ENCODE data around the gene DDX53.

Gene DDX53

GRCh38 chrX:23048806-23049573, 49.2 kb downstream of the DDX53 start:
- Histone ChIP-seq H3K27me3 (ENCODE audit: insufficient read depth, low read length, poor library complexity) (no peaks in the 10 kb centered on the region), H3K4me1 (ENCODE audit: insufficient read depth, low read length) (no peaks in the 10 kb centered on the region), H3K4me2 (ENCODE audit: insufficient read depth, low read length) (no peak overlapping the region), H3K4me3 (ENCODE audit: low read depth in 1 of 2, low read length in 2 of 2) (no peak overlapping the region), H3K27ac (ENCODE audit: low read length) (no peak overlapping the region), H3K36me3 (ENCODE audit: insufficient read depth, low read length) (no peaks in the 10 kb centered on the region), H3K9ac (ENCODE audit: low read depth, low read length) (no peak overlapping the region), H3K9me3 (ENCODE audit: insufficient read depth, low read length, severe bottlenecking) (no peaks in the 10 kb centered on the region), H4K20me1 (ENCODE audit: insufficient read depth, low read length) (no peaks in the 10 kb centered on the region), H2AFZ (ENCODE audit: low read depth, low read length) (no peak overlapping the region), H3K79me2 (ENCODE audit: insufficient read depth, low read length) (no peaks in the 10 kb centered on the region)
- DNase-seq (no peak), ATAC-seq (ENCODE audit: insufficient read depth, low read depth) (no peak)
- TF ChIP-seq CTCF (IDR thresholded peaks at IDR 0.05; ENCODE audit: borderline replicate concordance, extremely low read depth, low read length, poor library complexity, severe bottlenecking) (no peak), EZH2 (IDR thresholded peaks at IDR 0.05; ENCODE audit: borderline replicate concordance, low read depth, low read length, severe bottlenecking) (no peak)

GRCh38 chrX:23052324-23052723, 52.6 kb downstream of the DDX53 start:
- no peak for TF ChIP-seq CTCF (IDR thresholded peaks at IDR 0.05; ENCODE audit: borderline replicate concordance, extremely low read depth, low read length, poor library complexity, severe bottlenecking)
- no peak for TF ChIP-seq EZH2 (IDR thresholded peaks at IDR 0.05; ENCODE audit: borderline replicate concordance, low read depth, low read length, severe bottlenecking)
- Histone ChIP-seq H3K36me3 (ENCODE audit: insufficient read depth, low read length) (no peaks in the 10 kb centered on the region), H2AFZ (ENCODE audit: low read depth, low read length) (no peak overlapping the region), H3K9me3 (ENCODE audit: insufficient read depth, low read length, severe bottlenecking) (no peaks in the 10 kb centered on the region), H3K27ac (ENCODE audit: low read length) (no peak overlapping the region), H4K20me1 (ENCODE audit: insufficient read depth, low read length) (no peaks in the 10 kb centered on the region), H3K4me1 (ENCODE audit: insufficient read depth, low read length) (no peaks in the 10 kb centered on the region), H3K4me2 (ENCODE audit: insufficient read depth, low read length) (no peak overlapping the region), H3K9ac (ENCODE audit: low read depth, low read length) (no peak overlapping the region), H3K79me2 (ENCODE audit: insufficient read depth, low read length) (no peaks in the 10 kb centered on the region), H3K4me3 (ENCODE audit: low read depth in 1 of 2, low read length in 2 of 2) (no peak overlapping the region), H3K27me3 (ENCODE audit: insufficient read depth, low read length, poor library complexity) (no peaks in the 10 kb centered on the region)
- no peak for ATAC-seq (ENCODE audit: insufficient read depth, low read depth)
- DNase-seq, result no peak
